OCI-LY1 (cell line): ENCODE measurements around the gene MED25.

Source experiments
- H2AFZ ChIP-seq: fragments of 200-600 bp; sonication (generic), shearing (Covaris generic); 2 replicates; pipeline ENCODE4 v1.6.0; 2014; ENCODE audit warnings: antibody characterized with exemption, mild to moderate bottlenecking, low read length
- H3F3A ChIP-seq: fragments of 200-600 bp; sonication (generic), shearing (Covaris generic); 2 replicates; pipeline ENCODE4 v1.6.0; 2014; ENCODE audit warnings: mild to moderate bottlenecking, antibody characterized with exemption, low read length, moderate library complexity; ENCODE audit not compliant: insufficient read depth
- H3K27ac ChIP-seq: fragments of 200-600 bp; sonication (generic); 2 replicates; pipeline ENCODE4 v1.5.1; 2014; ENCODE audit warnings: low read length, mixed run types, mild to moderate bottlenecking, low read depth; ENCODE audit not compliant: poor library complexity, severe bottlenecking
- H3K27me3 ChIP-seq: fragments of 200-600 bp; sonication (generic); 2 replicates; pipeline ENCODE4 v1.6.0; 2014; ENCODE audit warnings: antibody characterized with exemption, mild to moderate bottlenecking, low read length, moderate library complexity; ENCODE audit not compliant: insufficient read depth
- H3K36me3 ChIP-seq: fragments of 200-600 bp; sonication (generic); 2 replicates; pipeline ENCODE4 v1.6.1; 2014; ENCODE audit warnings: mild to moderate bottlenecking, antibody characterized with exemption, low read length, moderate library complexity, mixed read lengths; ENCODE audit not compliant: insufficient read depth
- H3K4me1 ChIP-seq: fragments of 200-600 bp; sonication (generic); 2 replicates; pipeline ENCODE4 v1.5.1; 2014; ENCODE audit warnings: mild to moderate bottlenecking, low read length, moderate library complexity; ENCODE audit not compliant: insufficient read depth, severe bottlenecking
- H3K4me2 ChIP-seq: fragments of 200-600 bp; sonication (generic), shearing (Covaris generic); 2 replicates; pipeline ENCODE4 v1.6.1; 2014; ENCODE audit warnings: low read length
- H3K4me3 ChIP-seq: fragments of 200-600 bp; sonication (generic); 2 replicates; pipeline ENCODE4 v1.5.1; 2014; ENCODE audit warnings: low read length, low read depth, mild to moderate bottlenecking, mixed read lengths; ENCODE audit not compliant: poor library complexity, severe bottlenecking
- H3K79me2 ChIP-seq: fragments of 200-600 bp; shearing (Covaris generic); 2 replicates; pipeline ENCODE4 v1.6.1; 2016; ENCODE audit warnings: mixed run types, low read length, mixed read lengths; ENCODE audit not compliant: insufficient read depth
- H3K9ac ChIP-seq: fragments of 200-600 bp; sonication (generic), shearing (Covaris generic); 2 replicates; pipeline ENCODE4 v1.6.1; 2014; ENCODE audit warnings: mild to moderate bottlenecking, low read length, mixed read lengths
- H3K9me2 ChIP-seq: fragments of 200-600 bp; sonication (generic), shearing (Covaris generic); 2 replicates; pipeline ENCODE4 v1.6.1; 2014; ENCODE audit warnings: low read depth, mild to moderate bottlenecking, low read length, mixed read lengths
- H3K9me3 ChIP-seq: fragments of 200-600 bp; shearing (Covaris generic); 2 replicates; pipeline ENCODE4 v1.6.1; 2014; ENCODE audit warnings: low read length, mixed read lengths
- H4K20me1 ChIP-seq: fragments of 200-600 bp; sonication (generic), shearing (Covaris generic); 2 replicates; pipeline ENCODE4 v1.6.0; 2016; ENCODE audit warnings: mild to moderate bottlenecking, low read length; ENCODE audit not compliant: insufficient read depth
- EZH2 ChIP-seq: fragments of 200-600 bp; sonication (generic), shearing (Covaris generic); IDR thresholded peaks from 2 replicates; pipeline ENCODE4 v1.8.0; 2017; ENCODE audit warnings: borderline replicate concordance, mixed run types, mild to moderate bottlenecking, antibody characterized with exemption, low read length, moderate library complexity, mixed read lengths
- TF ChIP-seq, protein P1 (sequence below): fragments of 200-600 bp; sonication (generic), shearing (Covaris generic); IDR thresholded peaks from 2 replicates; pipeline ENCODE4 v1.5.1; 2017; ENCODE audit warnings: mild to moderate bottlenecking, antibody characterized with exemption, low read length, moderate library complexity, mixed read lengths

Gene MED25

DNA sequence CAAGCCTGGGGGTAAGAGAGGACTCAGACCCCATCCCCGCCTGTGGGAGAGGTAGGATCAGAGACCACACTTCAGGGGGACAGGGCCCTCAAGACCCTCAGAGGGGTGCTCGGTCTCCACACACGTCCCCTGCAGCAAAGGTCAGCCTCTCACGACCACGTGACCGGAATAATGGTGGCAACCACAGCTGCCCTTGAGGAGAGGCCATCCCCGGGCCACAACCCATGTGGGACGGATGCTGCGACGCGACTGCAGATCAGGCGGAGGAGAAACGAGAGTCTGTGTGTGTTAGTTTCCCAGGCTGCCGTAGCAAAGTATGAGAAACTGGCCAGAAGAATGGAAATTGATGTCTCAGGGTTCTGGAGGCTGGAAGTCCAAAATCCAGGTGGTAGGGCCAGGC, 8.9 kb downstream of the MED25 start:
- TF ChIP-seq, protein P1, sequence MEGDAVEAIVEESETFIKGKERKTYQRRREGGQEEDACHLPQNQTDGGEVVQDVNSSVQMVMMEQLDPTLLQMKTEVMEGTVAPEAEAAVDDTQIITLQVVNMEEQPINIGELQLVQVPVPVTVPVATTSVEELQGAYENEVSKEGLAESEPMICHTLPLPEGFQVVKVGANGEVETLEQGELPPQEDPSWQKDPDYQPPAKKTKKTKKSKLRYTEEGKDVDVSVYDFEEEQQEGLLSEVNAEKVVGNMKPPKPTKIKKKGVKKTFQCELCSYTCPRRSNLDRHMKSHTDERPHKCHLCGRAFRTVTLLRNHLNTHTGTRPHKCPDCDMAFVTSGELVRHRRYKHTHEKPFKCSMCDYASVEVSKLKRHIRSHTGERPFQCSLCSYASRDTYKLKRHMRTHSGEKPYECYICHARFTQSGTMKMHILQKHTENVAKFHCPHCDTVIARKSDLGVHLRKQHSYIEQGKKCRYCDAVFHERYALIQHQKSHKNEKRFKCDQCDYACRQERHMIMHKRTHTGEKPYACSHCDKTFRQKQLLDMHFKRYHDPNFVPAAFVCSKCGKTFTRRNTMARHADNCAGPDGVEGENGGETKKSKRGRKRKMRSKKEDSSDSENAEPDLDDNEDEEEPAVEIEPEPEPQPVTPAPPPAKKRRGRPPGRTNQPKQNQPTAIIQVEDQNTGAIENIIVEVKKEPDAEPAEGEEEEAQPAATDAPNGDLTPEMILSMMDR, result no peak
- TF ChIP-seq EZH2, result no peak
- peaks cover 31% of the 10 kb centered on the region for H3K79me2 ChIP-seq
- peaks cover 73% of the 10 kb centered on the region for H3K4me1 ChIP-seq
- no peaks in the 10 kb centered on the region for H3F3A ChIP-seq
- H3K27ac ChIP-seq, result peak overlapping the region; percentile 99
- H3K4me3 ChIP-seq, result no peak overlapping the region
- H3K9me2 ChIP-seq, result no peaks in the 10 kb centered on the region
- H3K9ac ChIP-seq, result no peak overlapping the region
- H2AFZ ChIP-seq, result no peak overlapping the region
- H4K20me1 ChIP-seq, result no peaks in the 10 kb centered on the region
- no peaks in the 10 kb centered on the region for H3K9me3 ChIP-seq
- no peaks in the 10 kb centered on the region for H3K27me3 ChIP-seq
- H3K36me3 ChIP-seq, result peaks cover 93% of the 10 kb centered on the region
- H3K4me2 ChIP-seq, result no peak overlapping the region

DNA sequence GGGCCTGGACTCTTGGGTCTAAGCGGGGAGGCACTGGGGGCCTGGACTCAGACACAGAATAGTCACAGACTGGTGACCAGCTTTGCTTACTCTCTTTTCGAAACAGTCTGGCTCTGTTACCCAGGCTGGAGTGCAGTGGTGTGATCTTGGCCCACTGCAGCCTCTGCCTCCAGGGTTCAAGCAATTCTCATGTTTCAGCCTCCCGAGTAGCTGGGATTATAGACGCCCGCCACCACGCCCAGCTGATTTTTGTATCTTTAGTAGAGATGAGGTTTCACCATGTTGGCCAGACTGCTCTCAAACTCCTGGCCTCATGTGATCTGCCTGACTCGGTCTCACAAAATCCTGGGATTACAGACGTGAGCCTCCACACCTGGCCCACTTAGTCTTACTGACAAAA, 11.1 kb downstream of the MED25 start:
- H3K36me3 ChIP-seq, result peaks cover 98% of the 10 kb centered on the region
- peaks cover 26% of the 10 kb centered on the region for H3K79me2 ChIP-seq
- H3K4me1 ChIP-seq, result peaks cover 52% of the 10 kb centered on the region
- no peak for TF ChIP-seq EZH2
- TF ChIP-seq, protein P1, result no peak
- no peak overlapping the region for H3K4me3 ChIP-seq
- no peaks in the 10 kb centered on the region for H3K9me2 ChIP-seq
- H3K4me2 ChIP-seq, result no peak overlapping the region
- H4K20me1 ChIP-seq, result no peaks in the 10 kb centered on the region
- peak overlapping the region; percentile 49 for H3K27ac ChIP-seq
- no peaks in the 10 kb centered on the region for H3K9me3 ChIP-seq
- H2AFZ ChIP-seq, result no peak overlapping the region
- H3F3A ChIP-seq, result no peaks in the 10 kb centered on the region
- no peaks in the 10 kb centered on the region for H3K27me3 ChIP-seq
- no peak overlapping the region; the same call in 1 of the 2 replicates for H3K9ac ChIP-seq

DNA sequence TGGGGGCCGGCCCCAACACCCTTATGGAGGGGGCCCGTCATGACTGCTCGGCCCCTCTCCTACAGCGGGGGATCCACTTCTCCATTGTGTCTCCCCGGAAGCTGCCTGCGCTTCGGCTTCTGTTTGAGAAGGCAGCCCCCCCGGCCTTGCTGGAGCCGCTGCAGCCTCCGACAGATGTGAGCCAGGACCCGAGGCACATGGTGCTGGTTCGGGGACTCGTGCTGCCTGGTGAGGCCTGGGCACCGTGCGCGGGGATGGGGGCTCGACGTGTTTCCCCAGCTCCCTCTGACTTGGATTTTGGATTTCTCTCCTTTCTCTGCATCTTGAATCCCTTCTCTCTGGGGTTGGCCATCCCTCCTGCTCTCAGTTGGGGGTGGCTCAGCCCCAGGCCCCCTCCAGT, 11.6 kb downstream of the MED25 start:
- no peak overlapping the region for H3K9ac ChIP-seq
- peaks cover 98% of the 10 kb centered on the region for H3K36me3 ChIP-seq
- H3K4me1 ChIP-seq, result peaks cover 47% of the 10 kb centered on the region
- no peaks in the 10 kb centered on the region for H4K20me1 ChIP-seq
- H3K27ac ChIP-seq, result peak overlapping the region; percentile 49
- no peaks in the 10 kb centered on the region for H3K27me3 ChIP-seq
- TF ChIP-seq, protein P1, result no peak
- no peak for TF ChIP-seq EZH2
- H2AFZ ChIP-seq, result no peak overlapping the region
- H3K9me2 ChIP-seq, result no peaks in the 10 kb centered on the region
- H3K4me2 ChIP-seq, result no peak overlapping the region
- H3K9me3 ChIP-seq, result no peaks in the 10 kb centered on the region
- H3F3A ChIP-seq, result no peaks in the 10 kb centered on the region
- no peak overlapping the region for H3K4me3 ChIP-seq
- peaks cover 21% of the 10 kb centered on the region for H3K79me2 ChIP-seq
